HG03460 (cell line): Measurements from ENCODE around the gene DAPK2.

Experiments used
- ATAC-seq: cut with Tn5 transposase; IDR thresholded peaks from one replicate; pipeline ENCODE4 v1.9.1; 2021; ENCODE audit not compliant: unreplicated experiment

The DAPK2 gene

DNA sequence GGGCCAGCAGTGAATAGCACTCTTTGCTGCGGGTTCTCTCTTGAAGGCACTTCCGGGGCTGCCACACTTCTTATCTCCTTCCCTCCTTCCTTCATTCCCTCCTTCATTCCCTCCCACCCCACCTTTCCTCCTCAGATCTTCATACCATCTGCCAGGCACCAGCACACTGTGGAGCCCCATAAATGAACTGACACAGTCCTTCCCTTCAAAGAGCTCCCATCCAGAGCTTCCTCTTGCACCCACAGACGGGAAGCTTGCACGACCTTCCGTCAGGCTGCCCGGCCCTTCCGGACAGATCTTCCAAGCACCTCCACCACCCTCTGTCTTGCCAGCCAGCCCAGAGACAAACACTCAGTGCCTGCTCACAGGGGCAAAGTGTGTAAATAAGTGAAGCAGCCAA, 147.1 kb downstream of the DAPK2 start:
- ATAC-seq = no peak

DNA sequence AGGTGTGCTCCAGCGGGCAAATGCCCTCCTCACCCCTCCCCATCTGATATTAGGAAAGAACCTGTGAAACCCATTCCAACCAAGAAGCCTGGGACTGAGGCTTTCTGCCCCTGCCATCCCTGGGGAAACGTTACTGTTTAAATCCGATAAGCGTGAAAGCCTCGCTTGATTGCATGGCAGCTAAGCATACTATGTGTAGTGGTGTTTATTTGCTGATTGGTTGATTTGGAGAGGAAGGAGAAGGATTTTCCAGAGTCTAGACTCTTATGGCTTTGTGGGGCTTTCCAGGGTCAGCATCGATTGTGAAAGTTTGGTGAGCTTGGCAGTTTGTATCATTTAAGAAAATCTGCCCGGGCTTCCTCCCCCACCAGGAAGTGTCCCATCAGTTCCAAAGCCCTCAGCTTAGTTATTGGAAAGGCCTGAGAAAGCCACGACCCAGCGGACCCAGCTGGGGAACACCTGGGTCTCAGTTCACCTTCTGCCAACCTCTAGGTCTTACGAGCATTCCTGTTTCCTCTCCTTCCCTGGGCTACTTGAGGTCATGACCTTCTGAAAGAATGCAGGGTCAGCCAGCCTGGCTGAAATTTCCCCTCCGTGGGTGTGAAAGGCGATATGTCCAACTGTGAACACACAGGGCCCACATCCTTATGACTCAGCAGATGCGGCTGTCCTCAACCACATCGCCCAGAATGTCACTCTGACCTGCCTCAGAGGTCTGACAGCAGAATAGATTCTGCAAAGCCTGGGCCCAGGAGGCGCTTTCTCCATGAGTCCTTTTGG, 149.8 kb downstream of the DAPK2 start:
- peak; percentile 60 for ATAC-seq

DNA sequence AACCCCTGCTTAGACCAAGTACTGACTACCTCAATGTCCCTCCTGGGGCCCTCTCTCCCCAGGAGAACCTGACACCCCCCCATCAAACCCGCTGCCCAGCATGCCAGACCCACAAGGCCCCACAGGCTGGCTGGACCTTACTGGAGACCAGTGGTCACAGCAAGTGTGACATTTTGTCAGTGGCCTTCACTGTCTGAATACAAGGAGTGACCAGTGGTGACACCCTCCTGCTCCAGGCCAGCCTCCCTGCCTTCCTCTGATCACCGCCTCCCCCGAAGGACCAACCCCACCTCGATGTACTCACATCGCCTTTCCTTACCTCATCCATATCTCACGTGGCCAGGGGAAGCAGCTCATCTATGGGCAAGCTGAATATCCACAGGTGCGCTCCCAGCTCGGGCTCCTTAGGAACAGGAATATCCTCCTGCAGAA, 150.5 kb downstream of the DAPK2 start:
- ATAC-seq = no peak

DNA sequence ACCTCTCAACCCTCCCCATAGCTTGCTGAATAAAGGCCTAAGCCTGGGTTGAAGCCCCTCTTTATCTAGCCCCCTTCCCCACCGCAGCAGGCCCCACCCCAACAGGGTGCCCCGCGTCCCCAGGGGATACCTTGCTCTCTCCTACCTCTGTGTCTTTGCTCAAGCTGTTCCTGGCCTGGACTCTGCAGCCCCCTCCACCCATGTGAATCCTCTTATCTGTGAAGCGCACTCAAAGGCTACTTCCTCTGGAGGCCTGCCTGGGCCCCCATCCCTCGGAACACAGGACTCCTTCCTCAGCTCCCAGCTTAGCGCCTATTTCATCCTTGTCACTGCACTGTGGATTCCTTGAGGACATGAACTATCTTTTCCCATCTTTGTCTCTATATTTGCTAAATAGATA, 151.1 kb downstream of the DAPK2 start:
- no peak for ATAC-seq

DNA sequence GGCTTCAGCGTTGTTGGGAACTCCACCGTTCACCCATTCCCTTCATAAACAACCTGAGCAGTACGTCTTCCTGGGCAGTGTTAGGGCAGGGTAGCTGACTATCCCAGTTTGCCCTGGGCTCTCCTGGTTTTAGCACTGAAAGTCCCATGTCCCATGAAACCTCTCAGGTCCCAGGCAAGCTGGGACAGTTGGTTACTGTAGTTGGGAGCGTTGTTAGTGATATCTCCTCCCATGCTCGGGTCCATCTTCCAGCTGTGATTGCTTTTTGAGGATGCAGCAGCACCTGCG, 151.7 kb downstream of the DAPK2 start:
- no peak for ATAC-seq

DNA sequence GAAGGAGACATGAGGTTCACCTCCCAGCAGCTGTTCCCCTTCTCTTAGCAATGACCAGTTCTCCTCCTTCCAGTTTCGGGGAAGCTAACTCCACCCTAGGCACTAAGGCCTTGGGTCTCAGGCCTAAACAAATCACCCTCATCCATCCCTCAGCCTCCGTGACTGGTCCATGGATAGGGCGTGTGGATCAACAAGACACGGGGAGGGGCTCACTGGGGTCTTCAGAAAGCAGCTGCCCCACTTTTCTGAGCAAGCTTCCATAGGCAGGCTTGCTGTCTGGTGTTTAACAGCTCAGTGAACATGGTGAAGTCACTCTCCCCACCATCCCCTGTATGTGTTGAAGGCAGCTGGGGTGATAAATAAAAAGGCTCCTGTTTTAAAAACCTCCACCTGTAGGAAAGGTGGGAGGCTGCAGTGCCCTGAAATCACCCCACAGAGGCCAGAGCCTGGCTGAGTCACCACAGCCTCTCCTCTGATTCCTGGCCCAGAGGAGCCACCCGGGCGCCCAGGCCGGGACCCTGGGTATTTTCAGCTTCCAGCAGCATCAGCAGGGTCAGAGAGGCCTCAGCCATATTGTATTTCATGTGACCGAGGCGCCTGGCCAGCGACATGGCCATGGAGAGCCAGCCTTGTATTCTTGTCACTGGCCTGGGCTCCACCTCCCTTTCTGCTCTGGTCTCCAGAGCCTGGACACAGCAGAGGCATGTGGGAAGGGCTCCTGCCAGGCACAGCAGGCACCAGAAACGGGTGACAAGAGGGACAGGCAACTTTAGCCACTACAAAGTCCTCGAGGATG, 152.2 kb downstream of the DAPK2 start:
- no peak for ATAC-seq

DNA sequence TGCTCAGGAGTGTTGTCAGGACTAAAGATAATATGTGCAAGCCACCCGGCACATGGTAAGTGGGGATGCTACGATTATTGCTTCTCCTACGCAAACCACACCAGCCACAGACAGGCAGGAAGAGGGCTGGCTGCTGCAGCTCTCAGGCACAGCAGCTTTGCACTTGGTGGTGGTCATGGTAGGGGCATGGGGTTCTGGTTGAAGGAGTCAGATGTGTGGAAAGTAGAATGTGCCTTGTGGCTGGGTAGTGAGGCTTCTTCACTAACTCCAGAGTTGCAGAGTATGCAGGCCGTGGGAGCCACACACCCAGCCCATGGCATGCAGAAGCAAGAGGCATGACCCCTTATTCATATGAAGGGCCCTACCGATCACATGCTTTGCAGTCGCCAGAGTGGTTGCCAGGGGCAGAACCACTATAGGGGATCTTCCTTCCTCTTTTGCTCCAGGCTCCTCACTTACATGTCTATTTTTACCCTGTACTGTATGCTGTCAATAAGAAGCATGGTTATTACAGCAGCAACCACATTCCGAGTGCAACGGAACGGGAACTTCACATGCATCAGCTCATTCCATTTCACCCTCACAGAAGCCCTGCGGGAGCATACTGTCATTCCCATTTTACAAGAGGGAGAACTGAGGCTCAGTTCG, 153.4 kb downstream of the DAPK2 start:
- ATAC-seq = no peak

DNA sequence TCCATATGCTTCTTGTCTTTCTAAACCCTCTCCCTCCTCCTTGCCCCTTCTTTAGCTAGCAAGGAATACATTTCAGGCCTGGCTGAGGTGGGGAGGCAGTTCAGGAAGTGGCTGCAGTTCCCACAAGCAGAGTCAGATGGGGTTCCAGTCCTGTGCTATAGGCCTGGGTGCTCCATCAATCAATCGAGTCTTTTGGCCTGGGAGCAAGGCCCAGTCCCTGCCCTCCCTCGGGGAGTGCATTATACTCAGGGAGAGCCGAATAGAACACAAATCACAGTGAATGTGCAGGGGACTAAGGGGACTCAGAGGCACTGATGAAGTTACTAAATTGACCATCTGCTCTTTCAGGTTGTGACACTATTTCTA, 154.5 kb downstream of the DAPK2 start:
- ATAC-seq = no peak

DNA sequence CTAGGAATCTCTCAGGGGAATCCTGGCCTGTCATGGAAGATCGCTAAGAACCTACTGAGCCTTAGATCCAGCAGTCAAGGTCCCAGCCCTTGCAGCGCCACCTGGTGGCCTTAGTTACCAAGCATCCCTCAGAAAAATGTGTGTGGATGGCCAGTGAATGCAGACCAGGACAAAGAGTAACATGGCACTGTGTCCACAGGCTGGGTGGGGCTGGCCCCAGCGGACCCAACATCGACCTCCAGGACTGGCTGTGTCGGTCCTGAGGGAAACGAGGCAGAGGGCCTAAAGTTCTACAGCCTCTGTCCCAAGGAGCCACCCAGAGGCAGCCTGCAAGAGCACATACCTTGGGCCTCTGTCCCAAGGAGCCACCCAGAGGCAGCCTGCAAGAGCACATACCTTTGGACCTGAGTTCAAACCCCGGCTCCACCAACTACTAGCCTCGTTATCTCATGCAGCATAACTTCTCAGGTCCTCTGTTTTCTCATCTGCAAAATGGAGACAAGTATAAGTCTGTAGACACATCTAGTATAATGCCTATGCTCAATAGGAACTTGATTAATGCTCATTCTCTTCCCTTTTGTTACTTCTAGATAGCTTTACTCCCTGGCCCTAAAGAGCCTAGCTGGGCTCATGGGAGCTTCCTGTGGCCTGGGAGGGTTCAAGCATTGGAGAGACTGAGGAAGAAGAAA, 155.1 kb downstream of the DAPK2 start:
- ATAC-seq = no peak

DNA sequence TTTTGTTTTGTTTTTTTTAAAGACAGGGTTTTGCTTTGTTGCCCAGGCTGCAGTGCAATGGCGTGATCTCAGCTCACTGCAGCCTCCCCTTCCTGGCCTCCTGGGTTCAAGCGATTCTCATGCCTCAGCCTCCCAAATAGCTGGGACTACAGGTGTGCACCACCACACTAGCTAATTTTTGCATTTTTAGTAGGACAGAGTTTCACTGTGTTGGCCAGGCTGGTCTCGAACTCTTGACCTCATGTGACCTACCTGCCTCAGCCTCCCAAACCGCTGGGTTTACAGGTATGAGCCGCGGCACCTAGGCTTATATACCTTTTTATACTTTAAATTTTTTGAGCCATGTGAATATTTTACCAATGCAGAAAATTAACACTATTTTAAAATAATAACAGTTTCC, 155.7 kb downstream of the DAPK2 start:
- ATAC-seq = no peak

DNA sequence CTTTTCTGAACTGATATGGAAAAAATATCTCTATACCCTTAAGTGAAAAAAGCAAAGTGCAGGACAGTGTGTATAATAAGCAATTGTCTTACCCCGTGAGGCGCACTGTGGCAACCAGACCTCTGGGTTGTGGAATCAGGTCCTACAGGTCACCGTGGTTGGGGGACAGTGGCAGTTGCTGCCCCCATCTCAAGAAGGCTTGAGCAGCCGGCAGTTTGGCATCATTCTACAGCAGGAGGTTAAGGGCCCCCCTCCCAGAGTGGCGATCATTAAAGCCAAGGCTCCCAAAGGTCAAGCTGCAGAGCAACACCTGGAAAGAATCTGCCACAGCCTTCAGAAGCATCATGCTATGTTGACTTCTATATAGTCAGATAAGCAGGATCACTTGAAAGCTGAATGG, 156.5 kb downstream of the DAPK2 start:
- no peak for ATAC-seq

DNA sequence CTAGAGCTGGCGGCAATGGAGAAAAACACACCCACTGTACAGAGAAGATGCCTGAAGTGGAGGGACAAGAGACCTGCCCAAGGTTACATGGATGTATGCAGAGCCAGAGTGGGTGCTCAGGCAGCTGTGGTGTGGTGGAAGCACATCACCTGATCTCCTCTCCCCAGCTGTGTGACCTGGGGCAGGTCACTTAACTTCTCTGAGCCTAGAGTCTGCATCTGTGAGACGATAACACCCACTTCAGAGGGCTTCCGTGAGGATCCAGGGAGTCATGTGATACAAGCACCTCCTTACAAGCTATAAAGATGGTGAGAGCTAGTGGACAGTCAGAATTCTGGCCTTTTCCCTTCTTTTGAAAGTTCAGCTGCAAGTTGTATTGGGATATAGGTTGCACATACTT, 157.5 kb downstream of the DAPK2 start:
- ATAC-seq = no peak

DNA sequence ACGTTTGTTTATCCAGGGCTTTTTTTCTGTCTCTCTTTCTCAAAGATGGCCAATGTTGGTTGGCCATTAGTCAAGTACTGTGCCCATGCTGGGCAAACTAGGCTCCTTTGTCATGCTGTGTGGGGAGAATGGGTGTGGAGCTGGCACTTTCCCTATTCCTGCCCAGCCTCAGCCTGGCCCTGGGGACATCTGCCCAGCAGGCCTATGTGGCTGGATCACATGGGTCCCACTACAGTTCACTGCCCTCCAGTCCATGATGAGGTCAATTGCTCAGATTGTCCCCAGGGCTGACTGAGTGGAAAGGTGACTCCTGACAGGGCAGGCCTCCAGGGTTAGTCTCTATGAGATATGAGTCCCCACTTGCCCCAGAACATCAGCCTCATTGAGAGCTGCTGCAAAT, 158.1 kb downstream of the DAPK2 start:
- ATAC-seq = no peak

DNA sequence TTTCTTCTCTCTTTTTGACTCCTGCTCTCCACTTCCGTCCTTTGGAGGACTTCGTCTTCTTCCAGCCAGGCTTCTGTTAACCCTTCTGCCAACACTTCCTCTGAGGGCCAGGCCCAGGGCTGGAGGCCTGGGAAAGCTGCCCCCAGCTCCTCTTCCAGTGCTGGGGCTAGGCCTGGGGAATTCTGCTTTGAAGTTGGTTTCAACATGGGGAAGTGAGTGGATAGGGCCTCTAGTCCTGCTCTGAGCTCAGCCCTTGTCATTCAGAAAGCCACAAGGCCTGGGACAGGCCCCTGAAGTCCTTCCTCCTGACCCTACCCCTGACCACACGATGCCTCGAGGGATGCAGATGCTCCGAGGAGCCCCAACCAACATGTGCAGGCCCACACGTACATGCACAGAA, 158.7 kb downstream of the DAPK2 start:
- ATAC-seq = no peak

DNA sequence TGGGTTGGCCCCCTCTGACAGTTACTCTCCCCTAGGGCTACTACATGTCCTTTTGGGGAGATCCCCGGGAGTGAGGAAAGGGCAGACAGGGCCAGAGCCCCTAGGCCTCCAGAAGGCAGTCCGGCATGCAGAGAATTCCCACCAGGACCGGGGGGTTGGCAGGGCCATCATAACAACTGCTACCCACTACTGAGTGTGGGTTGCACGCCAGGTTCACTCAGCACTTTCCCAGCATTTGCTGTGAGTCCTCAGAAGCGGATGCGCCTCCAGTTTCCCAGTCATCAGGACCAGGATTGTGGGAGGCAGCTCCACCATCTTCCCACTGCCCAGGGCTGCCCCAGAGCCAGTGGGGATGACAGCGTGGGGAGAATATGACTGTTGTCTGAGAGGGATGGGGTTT, 161.3 kb downstream of the DAPK2 start:
- ATAC-seq = no peak

DNA sequence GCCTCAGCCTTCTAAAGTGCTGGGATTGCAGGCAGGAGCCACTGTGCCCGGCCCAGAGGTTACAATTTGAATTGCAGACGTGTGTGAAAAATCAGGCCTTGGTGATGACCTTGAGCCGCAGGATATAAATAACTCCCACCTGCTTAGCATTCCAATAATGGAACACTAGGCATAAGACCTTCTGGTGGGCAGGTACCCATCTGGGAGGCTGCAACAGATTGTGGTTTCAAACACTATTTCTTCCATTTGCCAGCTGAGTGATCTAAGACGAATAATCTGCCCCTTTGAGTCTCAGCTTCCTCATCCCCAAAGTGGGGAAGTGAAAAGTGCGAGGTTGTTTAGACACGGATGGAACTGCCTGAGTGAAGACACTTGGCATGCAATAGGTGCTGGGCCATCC, 164.9 kb downstream of the DAPK2 start:
- no peak for ATAC-seq

DNA sequence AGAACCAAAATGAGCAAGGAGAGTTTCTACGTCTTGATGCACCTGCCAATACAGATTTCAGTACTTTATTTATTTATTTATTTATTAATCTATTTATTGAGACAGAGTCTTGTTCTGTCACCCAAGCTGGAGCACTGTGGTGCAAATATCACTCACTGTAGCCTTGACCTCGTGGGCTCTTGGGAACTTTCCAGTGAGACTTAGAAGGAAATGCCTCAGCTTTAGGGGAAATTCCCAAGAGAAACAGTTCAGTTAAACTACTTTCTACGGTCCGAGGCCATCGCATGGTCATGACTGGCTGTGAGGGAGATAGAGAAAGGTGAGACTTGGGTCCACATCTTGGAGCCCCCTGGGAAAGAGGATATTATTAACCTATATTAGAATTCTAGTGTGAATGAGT, 165.5 kb downstream of the DAPK2 start:
- no peak for ATAC-seq

DNA sequence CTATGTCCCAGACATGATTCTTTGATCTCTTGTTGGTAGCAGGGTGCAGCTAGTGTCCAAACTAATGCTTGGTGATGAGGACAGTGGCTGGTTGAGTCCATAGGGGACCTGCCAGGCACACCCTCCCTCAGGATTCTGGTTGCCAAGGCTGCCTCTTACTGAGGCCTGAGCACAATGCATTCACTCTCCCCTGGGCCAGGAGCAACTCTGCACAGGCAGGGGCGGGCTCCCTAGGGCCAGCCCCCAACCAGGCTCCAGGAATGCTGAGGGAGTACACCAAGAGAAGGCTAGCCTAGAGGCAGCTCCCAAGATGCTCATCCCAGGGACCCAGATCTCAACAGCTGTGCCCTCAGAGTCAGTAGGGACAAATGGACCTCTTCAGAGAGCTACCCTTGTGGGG, 166.3 kb downstream of the DAPK2 start:
- ATAC-seq = no peak

DNA sequence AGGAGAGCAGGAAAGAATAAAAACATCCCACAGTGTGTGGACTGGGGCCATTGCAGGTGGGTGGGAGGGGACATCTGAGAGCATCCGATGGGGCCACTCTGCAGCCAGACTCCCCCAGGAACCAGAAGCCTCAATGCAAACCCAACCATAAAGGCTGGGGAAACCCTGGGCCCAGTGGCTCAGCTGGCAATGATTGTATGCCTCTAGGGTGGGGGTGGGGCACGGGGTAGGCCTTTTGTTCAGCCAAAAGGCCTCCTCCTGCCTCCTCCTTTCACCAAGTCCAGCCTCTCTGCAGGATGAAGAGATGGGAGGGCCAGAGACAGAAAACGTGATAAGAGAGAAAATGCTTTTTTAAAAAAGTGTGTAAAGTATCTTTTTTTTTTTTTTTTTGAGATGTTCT, 167.1 kb downstream of the DAPK2 start:
- ATAC-seq = no peak

DNA sequence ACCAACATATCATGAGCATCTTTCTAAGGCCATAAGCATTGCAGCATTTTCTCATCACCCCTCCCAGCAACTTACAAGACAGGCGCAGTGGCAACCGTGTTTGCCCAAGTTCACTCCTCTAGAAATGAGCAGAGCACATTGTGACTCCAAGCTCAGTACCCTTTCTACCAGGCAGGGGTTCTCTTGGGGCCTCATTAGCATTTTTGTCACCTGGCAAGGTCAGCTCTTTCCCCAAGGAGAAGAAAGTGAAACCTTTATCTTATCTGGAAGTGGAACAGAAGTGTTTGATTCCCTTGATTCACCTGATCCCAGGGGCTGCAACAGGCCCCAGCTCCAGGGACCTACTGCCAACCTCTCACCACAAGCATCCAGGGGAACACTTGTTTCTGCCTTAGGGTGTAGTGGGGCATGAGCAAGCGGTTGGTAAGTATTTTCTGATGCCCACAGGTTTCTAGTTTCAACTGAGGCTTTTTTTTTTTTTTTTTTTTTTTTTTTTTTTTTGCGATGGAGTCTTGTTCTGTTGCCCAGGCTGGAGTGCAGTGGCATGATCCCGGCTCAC, 168.5 kb downstream of the DAPK2 start:
- ATAC-seq = no peak

DNA sequence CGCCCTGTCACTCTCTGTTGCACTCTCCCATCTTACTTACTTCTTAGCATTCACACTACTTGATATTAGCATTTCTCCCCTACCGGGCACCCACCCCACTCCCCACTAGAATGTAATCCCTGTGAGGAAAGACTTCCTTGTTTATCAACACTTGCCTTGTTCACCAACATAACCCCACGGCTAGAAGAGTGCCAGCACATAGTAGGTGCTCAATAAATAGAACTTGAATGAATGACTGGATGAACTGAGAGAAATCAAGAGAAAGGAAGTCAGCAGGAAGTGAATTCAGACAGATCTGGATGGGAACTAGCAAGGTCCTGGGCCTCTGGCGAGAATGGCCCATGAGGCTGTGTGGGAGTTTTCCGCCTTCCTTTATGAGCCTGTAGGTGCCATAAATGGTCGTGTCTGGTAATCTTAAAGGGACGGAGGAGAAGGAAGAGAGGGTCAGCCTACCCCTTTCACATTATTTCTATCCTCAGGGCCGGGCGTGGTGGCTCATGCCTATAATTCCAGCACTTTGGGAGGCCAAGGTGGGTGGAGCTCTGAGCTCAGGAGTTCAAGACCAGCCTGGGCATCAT, 170.1 kb downstream of the DAPK2 start:
- no peak for ATAC-seq
